Measurements from ENCODE around the gene SLC17A9. TPM values are rescaled to one million over a fixed set of nuclear protein-coding genes. Genes with fewer than 3 reads are reported as not detected.

The SLC17A9 gene
- total and polyA plus RNA-seq, 2 experiments from 2014 or later: 32.0 to 39.3 TPM

DNA sequence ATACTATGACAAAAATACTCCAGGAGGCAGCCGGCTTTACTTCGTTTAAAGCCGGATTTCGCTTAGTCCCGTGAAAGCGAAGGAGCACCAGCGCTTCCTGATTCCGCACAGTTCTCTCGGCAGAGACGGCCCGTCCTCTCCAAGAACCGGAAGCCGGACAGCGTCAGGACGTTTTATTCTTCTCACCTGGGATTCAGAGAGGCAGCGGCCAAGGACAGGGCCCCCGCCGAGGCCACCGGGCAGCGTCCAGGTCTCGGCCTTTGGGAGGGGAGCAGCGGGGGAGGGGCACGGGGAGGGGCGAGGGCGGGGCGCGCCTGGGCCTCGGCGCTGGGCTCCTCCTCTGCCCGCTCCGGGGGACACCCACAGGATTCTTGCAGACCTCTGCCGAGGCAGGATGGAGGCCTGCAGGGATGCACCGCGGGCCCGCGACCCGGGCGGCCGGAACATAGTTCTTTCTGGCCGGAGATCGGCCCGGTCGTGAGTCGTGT is 23.4 kb upstream of the SLC17A9 start:
- no peaks in the 10 kb centered on the region; the same call in 2 of the 3 replicates for H3K9me3 Mint-ChIP-seq
- peak; percentile 96 for DNase-seq (ENCODE audit: low spot score)
- H2AFZ ChIP-seq: no peak overlapping the region
- H3K36me3 ChIP-seq (ENCODE audit: insufficient read depth): peaks cover 5% of the 10 kb centered on the region; the same call in 1 of the 2 replicates
- H3F3A ChIP-seq (replicated peaks; ENCODE audit: low read depth): peaks cover 49% of the 10 kb centered on the region
- H3K9me2 ChIP-seq (ENCODE audit: insufficient read depth): no peaks in the 10 kb centered on the region
- H3K4me1 Mint-ChIP-seq: peaks cover 33% of the 10 kb centered on the region
- peak overlapping the region; percentile 95 for H3K4me3 ChIP-seq
- H3K79me2 ChIP-seq (replicated peaks; ENCODE audit: insufficient read depth): peaks cover 84% of the 10 kb centered on the region
- H3K4me1 ChIP-seq (ENCODE audit: insufficient read depth): peaks cover 61% of the 10 kb centered on the region
- H3K27me3 ChIP-seq (ENCODE audit: insufficient read depth): no peaks in the 10 kb centered on the region
- H3K27me3 Mint-ChIP-seq (ENCODE audit: insufficient read depth, low read depth, poor library complexity): peaks cover 23% of the 10 kb centered on the region
- peaks cover 15% of the 10 kb centered on the region; the same call in 2 of the 3 replicates for H3K36me3 Mint-ChIP-seq (ENCODE audit: low read depth)
- peaks cover 26% of the 10 kb centered on the region for H4K20me1 ChIP-seq (replicated peaks; ENCODE audit: insufficient read depth)
- peak overlapping the region; percentile 92 for H3K27ac Mint-ChIP-seq
- peak overlapping the region; percentile 97 for H3K4me2 ChIP-seq
- peak; percentile 59 for ATAC-seq
- H3K27ac ChIP-seq (ENCODE audit: low read depth): peak overlapping the region; percentile 94
- TF ChIP-seq POLR2AphosphoS5 (IDR thresholded peaks at IDR 0.05; ENCODE audit: low read depth) (peak; percentile 75), ZNF114 (CRISPR knock-in tag; IDR thresholded peaks at IDR 0.05) (no peak)
- peak overlapping the region; percentile 76 for H3K4me3 Mint-ChIP-seq

DNA sequence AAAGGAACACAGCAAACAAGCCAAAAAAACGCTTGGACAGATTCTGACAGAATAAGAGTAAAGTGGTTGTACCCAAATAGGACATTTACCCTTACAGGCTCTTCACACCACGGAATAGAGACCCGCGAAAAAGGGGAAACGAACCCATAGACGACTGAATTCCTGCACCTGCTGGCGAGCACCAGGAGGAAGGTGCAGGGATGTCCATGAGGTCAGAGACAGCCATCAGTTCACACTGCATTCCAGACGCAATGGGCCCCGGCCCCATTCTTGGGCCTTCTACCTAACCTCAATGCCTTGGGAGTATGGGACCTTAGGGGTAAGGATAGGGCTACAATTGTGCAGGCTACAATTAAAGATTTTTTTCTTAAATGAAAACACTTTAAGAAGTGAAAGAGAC is 21.0 kb upstream of the SLC17A9 start:
- Histone ChIP-seq H3K4me1 (ENCODE audit: insufficient read depth) (peaks cover 74% of the 10 kb centered on the region), H3K4me3 (peak overlapping the region; percentile 95), H3K79me2 (replicated peaks; ENCODE audit: insufficient read depth) (peaks cover 85% of the 10 kb centered on the region), H4K20me1 (replicated peaks; ENCODE audit: insufficient read depth) (peaks cover 35% of the 10 kb centered on the region), H3K36me3 (ENCODE audit: insufficient read depth) (peaks cover 26% of the 10 kb centered on the region), H3K4me2 (peak overlapping the region; percentile 97), H3F3A (replicated peaks; ENCODE audit: low read depth) (peaks cover 51% of the 10 kb centered on the region), H2AFZ (no peak overlapping the region), H3K27ac (ENCODE audit: low read depth) (peak overlapping the region; percentile 94), H3K27me3 (ENCODE audit: insufficient read depth) (no peaks in the 10 kb centered on the region), H3K9me2 (ENCODE audit: insufficient read depth) (no peaks in the 10 kb centered on the region)
- Mint-ChIP-seq H3K4me1 (peaks cover 26% of the 10 kb centered on the region), H3K27me3 (ENCODE audit: insufficient read depth, low read depth, poor library complexity) (peaks cover 22% of the 10 kb centered on the region), H3K9me3 (no peaks in the 10 kb centered on the region; the same call in 2 of the 3 replicates), H3K27ac (no peak overlapping the region), H3K4me3 (no peak overlapping the region), H3K36me3 (ENCODE audit: low read depth) (peaks cover 9% of the 10 kb centered on the region; the same call in 2 of the 3 replicates)
- no peak for TF ChIP-seq NANOG (IDR thresholded peaks at IDR 0.05; ENCODE audit: borderline replicate concordance)
- TF ChIP-seq ZNF114 (CRISPR knock-in tag; IDR thresholded peaks at IDR 0.05): no peak
- TF ChIP-seq, protein P1, sequence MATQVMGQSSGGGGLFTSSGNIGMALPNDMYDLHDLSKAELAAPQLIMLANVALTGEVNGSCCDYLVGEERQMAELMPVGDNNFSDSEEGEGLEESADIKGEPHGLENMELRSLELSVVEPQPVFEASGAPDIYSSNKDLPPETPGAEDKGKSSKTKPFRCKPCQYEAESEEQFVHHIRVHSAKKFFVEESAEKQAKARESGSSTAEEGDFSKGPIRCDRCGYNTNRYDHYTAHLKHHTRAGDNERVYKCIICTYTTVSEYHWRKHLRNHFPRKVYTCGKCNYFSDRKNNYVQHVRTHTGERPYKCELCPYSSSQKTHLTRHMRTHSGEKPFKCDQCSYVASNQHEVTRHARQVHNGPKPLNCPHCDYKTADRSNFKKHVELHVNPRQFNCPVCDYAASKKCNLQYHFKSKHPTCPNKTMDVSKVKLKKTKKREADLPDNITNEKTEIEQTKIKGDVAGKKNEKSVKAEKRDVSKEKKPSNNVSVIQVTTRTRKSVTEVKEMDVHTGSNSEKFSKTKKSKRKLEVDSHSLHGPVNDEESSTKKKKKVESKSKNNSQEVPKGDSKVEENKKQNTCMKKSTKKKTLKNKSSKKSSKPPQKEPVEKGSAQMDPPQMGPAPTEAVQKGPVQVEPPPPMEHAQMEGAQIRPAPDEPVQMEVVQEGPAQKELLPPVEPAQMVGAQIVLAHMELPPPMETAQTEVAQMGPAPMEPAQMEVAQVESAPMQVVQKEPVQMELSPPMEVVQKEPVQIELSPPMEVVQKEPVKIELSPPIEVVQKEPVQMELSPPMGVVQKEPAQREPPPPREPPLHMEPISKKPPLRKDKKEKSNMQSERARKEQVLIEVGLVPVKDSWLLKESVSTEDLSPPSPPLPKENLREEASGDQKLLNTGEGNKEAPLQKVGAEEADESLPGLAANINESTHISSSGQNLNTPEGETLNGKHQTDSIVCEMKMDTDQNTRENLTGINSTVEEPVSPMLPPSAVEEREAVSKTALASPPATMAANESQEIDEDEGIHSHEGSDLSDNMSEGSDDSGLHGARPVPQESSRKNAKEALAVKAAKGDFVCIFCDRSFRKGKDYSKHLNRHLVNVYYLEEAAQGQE (IDR thresholded peaks at IDR 0.05; ENCODE audit: unreplicated experiment): no peak
- no peak for TF ChIP-seq POLR2AphosphoS5 (IDR thresholded peaks at IDR 0.05; ENCODE audit: low read depth)
- TF ChIP-seq EZH2 (IDR thresholded peaks at IDR 0.05; ENCODE audit: low read depth, unreplicated experiment): no peak
- TF ChIP-seq, protein P2, sequence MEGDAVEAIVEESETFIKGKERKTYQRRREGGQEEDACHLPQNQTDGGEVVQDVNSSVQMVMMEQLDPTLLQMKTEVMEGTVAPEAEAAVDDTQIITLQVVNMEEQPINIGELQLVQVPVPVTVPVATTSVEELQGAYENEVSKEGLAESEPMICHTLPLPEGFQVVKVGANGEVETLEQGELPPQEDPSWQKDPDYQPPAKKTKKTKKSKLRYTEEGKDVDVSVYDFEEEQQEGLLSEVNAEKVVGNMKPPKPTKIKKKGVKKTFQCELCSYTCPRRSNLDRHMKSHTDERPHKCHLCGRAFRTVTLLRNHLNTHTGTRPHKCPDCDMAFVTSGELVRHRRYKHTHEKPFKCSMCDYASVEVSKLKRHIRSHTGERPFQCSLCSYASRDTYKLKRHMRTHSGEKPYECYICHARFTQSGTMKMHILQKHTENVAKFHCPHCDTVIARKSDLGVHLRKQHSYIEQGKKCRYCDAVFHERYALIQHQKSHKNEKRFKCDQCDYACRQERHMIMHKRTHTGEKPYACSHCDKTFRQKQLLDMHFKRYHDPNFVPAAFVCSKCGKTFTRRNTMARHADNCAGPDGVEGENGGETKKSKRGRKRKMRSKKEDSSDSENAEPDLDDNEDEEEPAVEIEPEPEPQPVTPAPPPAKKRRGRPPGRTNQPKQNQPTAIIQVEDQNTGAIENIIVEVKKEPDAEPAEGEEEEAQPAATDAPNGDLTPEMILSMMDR (conservative IDR thresholded peaks at IDR 0.05; ENCODE audit: low read depth in 2 of 2): no peak
- peak; percentile 67 for DNase-seq (ENCODE audit: low spot score)
- ATAC-seq: no peak
